MCF 10A (cell line): ENCODE measurements around the gene PDGFD. TPM values are rescaled to one million over a fixed set of nuclear protein-coding genes. Genes with fewer than 3 reads are reported as not detected.

ENCODE experiments used
- BruUV-seq: library from RNA; stranded (reverse); fragments of 400-500 nt; replicated peaks from 2 replicates; lab custom pipeline; 2021; lab: Mats Ljungman, UMichigan
- CTCF ChIA-PET: fragments of 300-600 bp; sonication (Branson Sonifier 250); formaldehyde crosslinking; extraction: SDS; loops from one replicate; lab custom pipeline; 2021; ENCODE audit warnings: antibody characterized with exemption, inconsistent platforms; lab: Yijun Ruan, JAX
- POLR2A ChIA-PET: fragments of 300-600, 350-650 bp; sonication (Branson Sonifier 250); formaldehyde crosslinking; extraction: SDS; loops from one replicate; lab custom pipeline; 2020; ENCODE audit warnings: antibody characterized with exemption, inconsistent platforms; lab: Yijun Ruan, JAX
- DNase-seq: peaks from one replicate; pipeline ENCODE4 v3.0.0-alpha.2; 2018; ENCODE audit not compliant: unreplicated experiment
- H3K27ac Mint-ChIP-seq: one replicate; pipeline ENCODE4 v1.8.0; 2022; ENCODE audit warnings: mild to moderate bottlenecking, low read depth, mixed read lengths; ENCODE audit not compliant: unreplicated experiment
- H3K27me3 Mint-ChIP-seq: one replicate; pipeline ENCODE4 v1.8.0; 2022; ENCODE audit warnings: mixed read lengths; ENCODE audit not compliant: insufficient read depth, unreplicated experiment
- H3K36me3 Mint-ChIP-seq: one replicate; pipeline ENCODE4 v1.8.0; 2022; ENCODE audit warnings: mild to moderate bottlenecking, moderate library complexity, mixed read lengths; ENCODE audit not compliant: insufficient read depth, unreplicated experiment
- H3K4me1 Mint-ChIP-seq: one replicate; pipeline ENCODE4 v1.8.0; 2022; ENCODE audit warnings: mixed read lengths; ENCODE audit not compliant: insufficient read depth, unreplicated experiment
- H3K4me3 Mint-ChIP-seq: one replicate; pipeline ENCODE4 v1.8.0; 2022; ENCODE audit warnings: mild to moderate bottlenecking, moderate library complexity, mixed read lengths; ENCODE audit not compliant: unreplicated experiment
- H3K9me3 Mint-ChIP-seq: one replicate; pipeline ENCODE4 v1.8.0; 2022; ENCODE audit warnings: mixed read lengths; ENCODE audit not compliant: unreplicated experiment
- CTCF ChIP-seq: fragments of 200-600 bp; IDR thresholded peaks from one replicate; pipeline ENCODE4 v1.8.0; 2022; ENCODE audit warnings: antibody characterized with exemption, mild to moderate bottlenecking; ENCODE audit not compliant: unreplicated experiment
- intact Hi-C: fragments of 100-400 bp; cut with micrococcal nuclease; formaldehyde crosslinking; loops from 2 replicates; pipeline ENCODE4 v1.14.1; 2022
- total RNA-seq: library from RNA; stranded (reverse); gene quantifications from 2 replicates; pipeline ENCODE4 v1.2.3, GENCODE V29; 2022

The PDGFD gene
- total RNA-seq, 1 experiment from 2014 or later: 0.61 TPM

DNA sequence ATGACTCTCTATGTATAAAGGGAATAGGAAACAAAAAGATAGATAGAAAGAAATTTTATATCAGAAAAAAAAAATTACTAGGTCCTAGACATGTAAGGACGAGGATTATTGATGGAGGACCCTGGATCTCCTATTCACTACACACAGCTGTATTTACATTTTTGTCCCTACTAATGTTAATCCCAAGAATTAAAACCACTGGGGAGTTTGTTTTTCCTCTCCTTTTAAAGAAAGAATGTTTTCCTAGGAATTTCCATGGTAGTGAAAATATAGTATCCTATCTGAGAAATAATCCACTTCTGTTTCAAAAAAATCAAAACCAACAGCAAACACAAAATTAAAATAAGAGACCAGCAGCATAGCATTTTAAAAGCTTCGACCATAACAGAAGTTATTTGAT, 41.1 kb downstream of the PDGFD start:
- TF ChIP-seq CTCF: no peak
- BruUV-seq: no TSS peak
- Mint-ChIP-seq H3K4me1 (peaks cover under 1% of the 10 kb centered on the region), H3K4me3 (no peak overlapping the region), H3K27ac (no peak overlapping the region), H3K9me3 (no peaks in the 10 kb centered on the region), H3K27me3 (no peaks in the 10 kb centered on the region), H3K36me3 (no peaks in the 10 kb centered on the region)
- intact Hi-C loops: no loop called here
- POLR2A ChIA-PET: no interaction called here
- CTCF ChIA-PET: interaction anchor here (0.6 to 0.7 kb wide), 4 partner anchors 26 to 1603 kb away, joined by 3 read pairs; no protein-coding TSS in a partner anchor
- no peak for DNase-seq

- no peak for TF ChIP-seq CTCF
- Mint-ChIP-seq H3K4me1 (no peaks in the 10 kb centered on the region), H3K4me3 (no peak overlapping the region), H3K9me3 (no peaks in the 10 kb centered on the region), H3K27me3 (no peaks in the 10 kb centered on the region), H3K27ac (no peak overlapping the region), H3K36me3 (no peaks in the 10 kb centered on the region)
- no TSS peak for BruUV-seq
- CTCF ChIA-PET: interaction anchor here (0.6 to 0.7 kb wide), 3 partner anchors 27 to 440 kb away, joined by 3 read pairs; no protein-coding TSS in a partner anchor
- intact Hi-C loops: no loop called here
- DNase-seq: no peak
- POLR2A ChIA-PET: no interaction called here
Measured at GRCh38 chr11:104122011-104122635, 41.8 kb downstream of the PDGFD start.

- Mint-ChIP-seq H3K9me3 (no peaks in the 10 kb centered on the region), H3K27me3 (no peaks in the 10 kb centered on the region), H3K4me3 (no peak overlapping the region), H3K4me1 (no peaks in the 10 kb centered on the region), H3K36me3 (no peaks in the 10 kb centered on the region), H3K27ac (no peak overlapping the region)
- intact Hi-C loops: no loop called here
- no peak for TF ChIP-seq CTCF
- ChIA-PET POLR2A (no interaction called here), CTCF (interaction anchor here (0.7 kb wide), 2 partner anchors 181 to 863 kb away, joined by 3 read pairs; no protein-coding TSS in a partner anchor)
- DNase-seq: no peak
- BruUV-seq: no TSS peak
Measured at GRCh38 chr11:104120493-104121137, 43.3 kb downstream of the PDGFD start.

- no peak for TF ChIP-seq CTCF
- Mint-ChIP-seq H3K9me3 (peaks cover 7% of the 10 kb centered on the region), H3K27ac (no peak overlapping the region), H3K4me1 (no peaks in the 10 kb centered on the region), H3K36me3 (no peaks in the 10 kb centered on the region), H3K27me3 (no peaks in the 10 kb centered on the region), H3K4me3 (no peak overlapping the region)
- BruUV-seq: no TSS peak
- CTCF ChIA-PET: no interaction called here
- POLR2A ChIA-PET: no interaction called here
- intact Hi-C loops: no loop called here
- DNase-seq: no peak
Measured at GRCh38 chr11:104118105-104118744, 45.7 kb downstream of the PDGFD start.
